Measurements from ENCODE around the gene FGF5.
A peak's percentile ranks its signal among the peaks of the same experiment; 100 is the strongest.

The FGF5 gene

GRCh38 chr4:80335554-80336358, 69.3 kb downstream of the FGF5 start, which contains the start of gene CFAP299:
Gene CFAP299 (plus strand): TSS chr4:80335730.
- peak; percentile 95 for DNase-seq (ENCODE audit: low spot score)

GRCh38 chr4:80336582-80336981, 70.1 kb downstream of the FGF5 start:
- DNase-seq (ENCODE audit: low spot score) = peak; percentile 30

DNA sequence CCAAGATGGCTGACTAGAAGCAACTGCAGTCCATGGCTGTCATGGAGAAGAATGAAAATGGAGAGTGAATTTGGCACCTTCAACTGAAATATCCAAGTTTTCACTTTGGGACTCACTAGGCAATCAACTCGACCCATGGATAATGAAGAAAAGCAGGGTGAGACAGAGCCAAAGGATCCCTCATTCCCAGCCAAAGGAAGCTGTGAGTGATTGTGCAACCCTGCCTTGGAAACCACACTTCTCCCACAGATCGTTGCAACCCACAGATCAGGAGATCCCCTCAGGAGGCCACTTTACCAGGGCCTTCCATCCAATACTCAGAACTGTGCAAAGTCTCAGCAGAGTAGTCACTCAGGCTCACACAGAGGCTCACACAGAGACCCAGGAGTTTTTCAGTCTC, 73.6 kb downstream of the FGF5 start:
- peak; percentile 8 for DNase-seq (ENCODE audit: low spot score)
